GM18909 (cell line): ENCODE results near the gene ST6GALNAC3.
A peak's percentile ranks its signal among the peaks of the same experiment; 100 is the strongest.
"Not testable (repeated sequence)": the region's sequence is repeated elsewhere in the genome, so short reads cannot be mapped to it uniquely, and the experiment has no call there.

ENCODE experiments used
- ATAC-seq: cut with Tn5 transposase; IDR thresholded peaks from one replicate; pipeline ENCODE4 v1.9.1; 2021; ENCODE audit warnings: mild to moderate bottlenecking; ENCODE audit not compliant: unreplicated experiment, poor library complexity

Gene ST6GALNAC3

DNA sequence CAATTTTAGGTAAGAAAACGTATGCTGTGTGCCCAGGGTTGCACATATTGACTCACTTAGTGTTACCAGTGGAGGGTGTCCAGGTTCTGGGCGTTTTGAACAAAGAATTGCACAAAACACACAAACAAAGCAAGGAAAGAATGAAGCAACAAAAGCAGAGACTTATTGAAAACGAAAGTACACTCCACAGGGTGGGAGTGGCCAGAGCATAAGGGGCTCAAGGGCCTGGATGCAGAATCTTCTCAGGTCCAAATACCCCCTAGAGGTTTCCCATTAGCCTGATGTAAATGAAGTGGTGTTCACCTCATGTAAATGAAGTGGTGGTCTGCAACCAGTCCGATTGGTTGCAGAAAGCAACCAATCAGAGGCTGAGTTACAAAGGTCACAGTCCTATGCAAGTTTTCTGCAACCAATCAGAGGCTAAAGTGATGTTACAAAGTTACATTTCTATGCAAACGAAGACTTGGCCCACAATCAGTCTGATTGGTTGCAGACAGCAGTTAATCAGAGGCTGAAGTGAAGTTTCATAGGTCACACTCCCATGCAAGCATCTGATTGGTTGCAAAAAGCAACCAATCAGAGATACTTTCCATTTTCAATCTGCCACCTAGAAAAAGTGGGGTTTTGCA, 228.3 kb downstream of the ST6GALNAC3 start:
- no peak for ATAC-seq

GRCh38 chr1:76303340-76303717, 228.8 kb downstream of the ST6GALNAC3 start:
- ATAC-seq = no peak

GRCh38 chr1:76313304-76313703, 238.8 kb downstream of the ST6GALNAC3 start:
- ATAC-seq = no peak

DNA sequence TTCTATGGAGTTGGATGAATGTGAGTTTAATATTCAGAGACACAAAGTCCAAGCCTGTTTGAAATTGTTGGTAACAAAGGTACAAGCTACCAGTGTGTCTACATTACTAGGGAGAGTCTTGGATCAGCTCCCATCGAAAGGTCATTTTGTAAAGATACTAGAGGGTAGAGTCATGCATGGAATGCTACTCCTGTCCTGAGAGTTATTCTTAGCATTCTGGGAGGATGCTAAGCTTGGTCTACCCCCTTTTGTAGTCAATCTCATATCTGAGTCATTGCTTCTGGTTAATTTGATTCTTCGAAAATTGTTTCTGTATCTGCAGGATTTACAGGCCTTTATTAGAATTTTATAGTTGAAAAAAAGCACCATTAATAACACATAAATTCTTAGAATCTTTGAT, 240.2 kb downstream of the ST6GALNAC3 start:
- ATAC-seq = no peak

GRCh38 chr1:76317299-76317900, 242.9 kb downstream of the ST6GALNAC3 start:
- no peak for ATAC-seq

GRCh38 chr1:76330991-76331603, 256.6 kb downstream of the ST6GALNAC3 start:
- peak; percentile 84 for ATAC-seq

- no peak for ATAC-seq
Observed at GRCh38 chr1:76335882-76336281, 261.3 kb downstream of the ST6GALNAC3 start.

DNA sequence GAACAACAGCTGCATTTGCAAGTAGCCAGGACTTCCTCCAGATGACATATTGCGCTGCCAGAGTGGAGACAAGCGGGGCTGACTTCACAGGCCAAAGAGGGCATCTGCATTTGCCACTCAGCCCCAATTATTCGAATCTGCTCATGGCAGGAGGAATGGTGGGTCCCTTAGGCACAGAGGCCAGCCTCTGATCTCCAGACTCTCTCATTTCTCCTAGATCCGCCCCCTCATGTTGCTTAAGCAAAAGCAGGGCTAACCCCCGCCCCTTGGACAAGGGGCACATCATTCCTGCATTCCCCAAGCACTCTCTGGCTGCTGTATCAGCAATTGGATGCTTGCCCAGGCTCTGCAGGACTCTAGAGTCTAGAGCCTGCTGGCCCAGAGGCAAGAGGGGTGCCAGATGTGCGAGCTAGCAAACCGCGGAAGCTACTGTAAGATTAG, 262.4 kb downstream of the ST6GALNAC3 start:
- no peak for ATAC-seq

DNA sequence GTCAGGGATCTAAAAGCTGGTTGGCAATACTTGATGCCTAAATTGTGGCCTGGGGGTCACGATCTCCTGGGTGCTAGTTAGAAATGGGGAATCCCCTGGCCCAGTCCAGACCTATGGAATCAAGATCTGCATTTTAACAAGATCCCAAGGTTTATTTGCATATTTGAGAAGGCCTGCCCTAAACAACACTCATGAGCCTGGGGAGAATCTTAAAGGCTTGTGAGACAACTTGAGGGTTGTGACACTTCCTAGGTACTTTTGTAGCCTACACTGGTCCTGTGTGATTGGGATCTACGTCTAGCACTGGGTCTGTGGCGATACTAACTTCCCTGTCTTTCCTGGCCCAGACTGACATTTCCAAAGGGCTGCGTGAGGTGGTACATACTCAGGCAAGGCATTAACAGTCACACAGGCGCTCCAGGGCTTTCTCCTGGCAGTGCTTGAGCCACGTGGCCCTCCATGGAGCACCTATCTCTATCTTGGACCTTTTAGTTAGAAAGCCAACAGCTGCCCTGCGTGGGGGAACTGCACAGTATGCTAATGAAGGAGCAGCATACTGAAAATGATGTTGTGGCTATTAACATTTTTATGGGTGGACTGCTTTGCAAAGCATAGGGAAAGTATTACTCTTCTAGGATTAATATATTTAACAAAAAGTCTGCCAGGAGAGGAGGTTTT, 263.1 kb downstream of the ST6GALNAC3 start:
- ATAC-seq = no peak

DNA sequence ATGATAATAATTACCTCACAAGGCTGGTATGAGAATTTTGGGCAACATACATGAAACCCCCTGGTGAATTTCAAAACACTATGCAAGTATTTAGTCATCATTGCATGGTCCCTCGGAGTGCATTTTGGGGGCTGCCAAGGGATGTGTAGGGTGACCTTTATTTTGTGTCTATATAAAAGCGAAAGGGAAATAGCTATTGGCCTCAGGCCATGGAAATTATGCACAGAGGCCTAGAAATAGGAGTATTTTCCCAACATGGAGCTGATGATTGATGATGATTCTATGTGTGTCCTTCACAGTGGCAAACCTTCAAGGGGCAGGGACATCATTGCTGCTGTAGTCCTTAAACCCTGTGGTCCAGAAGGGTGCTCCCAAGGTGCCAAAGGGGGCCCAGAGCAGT, 265.5 kb downstream of the ST6GALNAC3 start:
- ATAC-seq = no peak

- ATAC-seq = not testable (repeated sequence)
Observed at GRCh38 chr1:76341816-76342215, 267.3 kb downstream of the ST6GALNAC3 start.

DNA sequence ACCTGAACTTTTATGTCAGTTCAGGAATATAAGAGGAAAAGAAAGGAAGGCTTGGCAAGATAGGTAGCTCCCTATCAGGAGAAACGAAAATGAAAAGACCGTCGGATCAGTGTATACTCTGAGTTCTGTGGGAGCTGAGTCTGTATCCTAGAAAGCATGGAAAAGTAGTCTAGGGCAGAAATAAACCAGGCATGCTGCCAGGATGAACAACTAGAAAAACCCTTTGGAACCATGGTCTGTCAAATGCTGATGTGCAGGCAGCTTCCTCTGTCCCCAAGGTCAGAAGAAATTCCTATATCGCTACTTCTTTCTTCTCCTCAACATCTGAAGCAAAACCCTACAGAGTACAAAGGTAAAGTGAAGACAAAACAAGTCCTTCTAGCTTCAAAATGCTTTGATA, 268.8 kb downstream of the ST6GALNAC3 start:
- ATAC-seq = no peak

GRCh38 chr1:76351655-76352054, 277.1 kb downstream of the ST6GALNAC3 start:
- ATAC-seq = no peak

DNA sequence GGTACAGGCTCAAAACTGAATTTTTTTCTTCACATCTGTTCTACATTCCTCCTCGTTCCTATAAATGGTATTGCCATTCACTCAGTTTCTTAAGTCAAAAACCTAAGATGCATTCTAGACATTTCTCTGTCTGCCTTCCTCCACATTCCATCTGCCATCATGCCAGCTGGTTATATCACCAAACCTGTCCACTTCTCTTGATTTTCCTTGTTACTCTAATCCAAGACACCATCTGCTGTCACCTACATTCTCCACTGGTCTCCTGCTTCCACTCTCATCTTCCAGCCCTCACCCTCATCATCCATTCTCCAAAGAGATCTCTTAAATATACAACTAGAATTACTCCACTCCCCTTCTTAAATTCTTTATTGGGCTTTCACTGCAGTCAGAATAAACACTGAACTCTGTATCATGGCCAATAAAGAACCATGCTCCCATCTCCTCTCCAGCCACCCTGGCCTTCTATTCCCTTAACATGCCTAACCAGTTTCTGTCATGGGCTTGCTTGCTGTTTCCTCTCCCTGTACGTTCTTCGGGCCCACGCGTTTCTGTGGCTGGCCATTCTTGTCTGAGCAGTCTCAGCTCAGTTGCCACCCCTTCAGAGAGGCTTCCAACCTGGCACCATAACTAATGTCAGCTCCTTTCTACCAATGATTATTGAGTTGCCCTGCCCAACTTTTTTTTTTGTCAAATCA, 278.3 kb downstream of the ST6GALNAC3 start:
- no peak for ATAC-seq

GRCh38 chr1:76354236-76354635, 279.7 kb downstream of the ST6GALNAC3 start:
- ATAC-seq = no peak

- ATAC-seq = no peak
Observed at GRCh38 chr1:76366726-76367125, 292.2 kb downstream of the ST6GALNAC3 start.

GRCh38 chr1:76371941-76372340, 297.4 kb downstream of the ST6GALNAC3 start:
- no peak for ATAC-seq

DNA sequence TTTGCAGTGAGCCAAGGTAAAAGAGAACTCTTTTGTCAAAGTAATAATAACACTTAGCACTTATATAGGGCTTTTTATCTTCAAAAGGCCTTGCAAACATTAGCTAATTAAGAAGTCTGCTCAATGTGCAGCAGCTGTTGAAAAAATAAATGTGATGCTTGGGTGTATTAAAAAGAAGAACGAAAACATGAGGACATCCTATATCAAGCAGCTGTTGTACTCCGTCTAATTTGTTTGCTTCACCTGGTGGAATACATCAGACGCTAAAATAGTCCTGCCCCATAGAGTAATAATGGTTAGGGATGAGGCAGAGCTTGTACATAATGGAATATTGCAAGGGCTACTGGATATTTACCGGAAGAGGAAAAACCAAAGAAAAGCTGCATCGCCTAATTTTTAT, 299.5 kb downstream of the ST6GALNAC3 start:
- ATAC-seq = no peak

- ATAC-seq = no peak
Observed at GRCh38 chr1:76377247-76377646, 302.7 kb downstream of the ST6GALNAC3 start.

DNA sequence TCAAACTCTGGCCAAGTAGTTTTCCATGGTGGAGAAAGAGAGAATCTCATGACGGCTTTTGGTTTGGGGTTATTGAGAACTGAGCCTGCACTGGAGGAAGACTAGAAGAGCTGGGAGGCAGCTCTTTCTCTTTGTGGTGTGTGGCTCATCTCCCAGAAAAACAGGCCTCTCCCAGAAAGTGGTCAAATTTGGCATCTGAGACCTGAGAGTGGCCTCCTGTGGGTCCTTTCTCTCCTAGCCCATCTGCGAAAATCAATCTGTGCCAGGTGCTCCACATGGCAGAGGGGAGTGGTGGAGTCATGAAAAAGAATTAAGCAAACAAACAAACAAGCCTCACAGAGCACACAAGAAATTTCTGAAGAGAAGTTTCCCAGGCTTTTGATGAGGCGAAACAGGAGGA, 305.0 kb downstream of the ST6GALNAC3 start:
- ATAC-seq = no peak
